GM19397 (cell line): ENCODE measurements around the gene ARHGAP10.

Source experiments
- ATAC-seq: cut with Tn5 transposase; IDR thresholded peaks from one replicate; pipeline ENCODE4 v1.9.1; 2021; ENCODE audit warnings: mild to moderate bottlenecking, moderate library complexity; ENCODE audit not compliant: unreplicated experiment

Gene ARHGAP10

DNA sequence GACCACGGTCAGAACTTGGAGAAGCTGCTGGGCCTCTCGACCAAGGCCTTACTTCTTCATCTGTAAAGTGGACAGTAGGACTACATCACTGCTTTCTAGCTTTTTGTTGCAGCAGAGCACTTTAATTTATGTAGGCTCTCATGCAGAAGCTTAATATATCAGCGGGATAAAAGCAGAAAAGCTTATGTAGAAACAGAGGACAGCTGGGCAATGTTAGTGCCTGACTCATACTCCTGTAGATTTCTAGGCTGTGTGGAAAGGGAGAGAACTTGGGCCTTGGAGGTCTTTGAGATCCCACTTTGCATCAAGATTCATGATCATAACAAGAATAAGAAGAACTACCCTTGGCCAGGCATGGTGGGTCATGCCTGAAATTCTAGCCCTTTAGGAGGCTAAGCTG lies 91.2 kb downstream of the ARHGAP10 start:
- no peak for ATAC-seq

DNA sequence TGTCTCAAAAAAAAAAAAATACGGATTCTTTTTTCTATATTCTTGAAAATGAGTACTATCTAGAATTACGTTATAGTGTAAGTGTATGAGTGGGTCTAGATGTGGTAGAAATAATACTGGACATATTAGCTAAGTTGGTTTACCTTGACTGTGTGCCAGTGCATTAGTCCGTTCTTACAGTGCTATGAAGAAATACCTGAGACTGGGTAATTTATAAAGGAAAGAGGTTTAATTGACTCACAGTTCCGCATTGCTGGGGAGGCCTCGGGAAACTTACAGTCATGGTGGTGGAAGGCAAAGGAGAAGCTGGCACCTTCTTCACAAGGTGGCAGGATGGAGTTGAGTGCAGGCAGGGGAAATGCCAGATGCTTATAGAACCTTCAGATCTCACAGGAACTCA lies 92.4 kb downstream of the ARHGAP10 start:
- no peak for ATAC-seq

DNA sequence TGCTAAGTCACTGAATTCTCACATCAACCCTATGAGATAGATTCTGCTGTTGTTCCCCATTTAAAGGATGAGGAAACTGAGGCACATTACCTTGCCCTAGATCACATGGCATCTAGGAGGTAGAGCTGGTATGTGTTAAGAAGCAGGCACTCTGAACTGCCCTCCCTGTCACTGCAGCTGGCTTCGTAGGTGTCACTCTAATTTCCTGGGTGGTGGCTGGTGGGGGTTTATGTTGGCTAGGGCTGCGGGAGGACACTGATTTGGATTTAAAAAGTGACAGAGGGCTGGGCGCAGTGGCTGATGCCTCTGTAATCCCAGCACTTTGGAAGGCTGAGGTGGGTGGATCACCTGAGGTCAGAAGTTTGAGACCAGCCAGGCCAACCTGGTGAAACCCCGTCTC lies 93.0 kb downstream of the ARHGAP10 start:
- ATAC-seq: no peak

DNA sequence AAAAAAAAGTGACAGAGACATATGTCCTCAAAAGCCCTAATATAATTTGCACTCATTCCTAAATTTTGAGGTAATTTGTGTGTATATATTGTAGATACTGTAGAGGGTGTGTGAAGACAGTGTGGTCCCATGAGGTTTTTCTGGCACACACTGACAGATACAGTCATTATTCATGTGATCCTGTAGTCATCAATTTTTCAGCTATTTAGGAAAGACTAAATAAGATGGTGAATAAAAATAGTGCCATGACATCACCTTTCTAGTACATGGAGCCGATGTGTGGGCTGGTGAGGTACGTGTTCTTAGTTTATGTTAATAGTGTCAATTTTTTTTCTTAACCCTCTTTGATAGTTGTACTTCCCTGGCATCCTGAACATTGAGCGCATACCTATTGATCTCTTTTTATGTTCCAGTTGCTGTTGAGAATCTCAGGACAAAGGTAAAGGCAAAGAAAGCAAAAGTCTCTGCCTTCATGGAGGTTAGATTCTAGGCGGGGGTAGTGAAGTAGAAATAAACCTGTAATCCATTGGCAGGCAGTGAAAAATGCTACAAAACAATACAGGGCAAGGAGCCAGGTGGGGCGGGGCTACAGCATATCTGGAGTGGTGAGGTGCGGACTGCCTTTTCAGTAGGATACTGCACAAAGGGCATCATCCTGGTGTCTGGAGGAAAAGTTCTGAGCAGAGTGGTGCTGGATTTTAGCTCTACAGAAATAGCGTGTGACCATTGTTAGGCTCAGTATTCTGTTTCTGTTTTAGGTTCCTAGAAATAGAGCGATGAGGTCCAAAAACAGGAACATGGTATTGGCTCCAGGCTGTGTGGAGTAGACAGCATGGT lies 93.8 kb downstream of the ARHGAP10 start:
- no peak for ATAC-seq

- ATAC-seq: no peak
Measured at GRCh38 chr4:147826288-147826646, 94.4 kb downstream of the ARHGAP10 start.

DNA sequence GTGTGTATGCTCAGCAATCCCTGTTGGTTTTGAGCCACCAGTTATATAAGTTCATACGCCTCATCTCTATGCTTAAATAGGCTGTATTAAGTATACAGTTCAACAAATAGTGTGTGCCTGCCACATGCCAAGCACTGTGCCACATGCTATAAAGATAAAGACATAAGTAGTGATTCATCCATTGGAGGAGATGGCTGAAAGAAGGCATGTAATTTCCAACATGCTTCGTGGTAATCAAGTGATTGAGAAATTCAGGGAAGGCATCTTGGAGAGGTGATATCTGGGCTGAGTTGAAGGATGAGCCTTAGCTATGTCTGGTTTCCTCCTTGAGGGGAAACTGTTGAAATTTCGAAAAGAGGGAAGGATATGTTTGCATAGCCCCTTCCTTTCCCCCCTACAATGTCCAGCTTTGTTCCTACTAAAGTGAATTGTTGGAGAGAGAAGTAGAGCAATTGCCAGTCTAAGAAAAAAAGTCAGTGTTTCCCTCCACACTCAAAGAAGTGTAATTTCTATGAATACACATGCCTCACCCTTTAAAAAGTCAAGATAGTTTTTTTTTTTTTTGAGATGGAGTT lies 96.5 kb downstream of the ARHGAP10 start:
- no peak for ATAC-seq

GRCh38 chr4:147829401-147830101 lies 97.7 kb downstream of the ARHGAP10 start:
- ATAC-seq: no peak

DNA sequence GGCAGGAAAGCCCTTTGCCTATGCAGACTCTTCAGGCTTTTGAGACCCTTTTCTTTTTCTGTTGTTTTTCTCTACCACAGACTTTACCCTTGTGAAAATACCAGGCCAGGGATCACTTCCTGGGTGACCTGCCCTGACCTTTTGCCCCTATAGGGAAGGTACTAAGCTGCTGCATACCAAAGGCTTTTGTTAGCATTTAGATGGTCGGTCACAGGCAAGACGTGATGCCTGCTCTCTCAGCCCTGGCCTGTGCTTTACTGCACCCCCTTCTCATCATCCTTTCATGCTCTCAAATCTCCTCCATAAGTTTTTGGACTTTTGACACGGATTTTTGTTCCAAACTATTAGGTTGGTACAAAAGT lies 98.2 kb downstream of the ARHGAP10 start:
- no peak for ATAC-seq

DNA sequence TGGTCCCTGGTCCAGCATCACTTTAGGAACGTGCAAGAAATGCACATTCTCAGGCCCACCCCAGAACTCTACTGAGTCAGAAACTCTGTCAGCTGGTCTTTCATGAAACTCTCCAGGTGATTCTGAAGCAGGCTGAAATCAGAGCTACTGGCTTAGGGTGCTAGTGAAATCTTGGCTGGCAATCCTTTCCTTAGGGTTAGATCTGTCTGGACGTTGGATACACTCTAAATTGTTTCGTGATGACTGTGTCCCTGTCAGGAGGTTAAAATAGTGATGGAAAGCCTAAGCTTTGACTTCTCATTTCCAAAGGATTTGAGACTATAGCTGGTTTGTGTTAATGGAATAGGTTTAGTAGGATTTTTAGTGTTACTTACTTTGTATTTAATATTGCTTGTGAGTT lies 99.1 kb downstream of the ARHGAP10 start:
- no peak for ATAC-seq

DNA sequence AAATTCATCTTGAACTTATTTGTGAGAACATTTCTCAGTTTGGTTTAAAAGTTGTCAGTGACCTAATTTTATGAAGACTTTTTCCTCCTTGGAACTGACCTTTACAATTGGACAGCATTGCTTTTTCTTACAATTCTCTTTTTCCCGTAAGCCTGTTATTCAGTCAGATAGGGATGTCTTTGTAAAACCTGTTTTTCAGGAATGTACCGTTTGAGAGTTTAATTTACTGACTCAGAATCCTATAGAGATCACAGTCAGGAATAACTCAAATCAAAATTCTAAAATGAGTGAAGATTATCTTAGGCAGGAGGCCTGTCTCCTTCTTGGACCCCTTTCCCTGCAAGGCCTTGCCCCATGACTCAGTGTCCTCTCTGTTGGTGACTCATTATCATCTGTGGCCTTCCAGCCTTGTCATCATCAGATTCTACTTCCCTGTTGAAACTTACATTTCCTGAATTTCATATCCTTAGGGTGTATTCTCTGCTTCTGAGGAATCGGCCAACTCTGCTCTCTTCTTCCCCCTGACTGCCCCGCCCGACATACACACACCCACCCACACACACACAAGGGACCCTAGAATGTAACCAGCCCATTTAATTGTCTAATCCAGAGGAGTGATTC lies 99.8 kb downstream of the ARHGAP10 start:
- ATAC-seq: no peak

GRCh38 chr4:147833254-147833653 lies 101.4 kb downstream of the ARHGAP10 start:
- no peak for ATAC-seq

DNA sequence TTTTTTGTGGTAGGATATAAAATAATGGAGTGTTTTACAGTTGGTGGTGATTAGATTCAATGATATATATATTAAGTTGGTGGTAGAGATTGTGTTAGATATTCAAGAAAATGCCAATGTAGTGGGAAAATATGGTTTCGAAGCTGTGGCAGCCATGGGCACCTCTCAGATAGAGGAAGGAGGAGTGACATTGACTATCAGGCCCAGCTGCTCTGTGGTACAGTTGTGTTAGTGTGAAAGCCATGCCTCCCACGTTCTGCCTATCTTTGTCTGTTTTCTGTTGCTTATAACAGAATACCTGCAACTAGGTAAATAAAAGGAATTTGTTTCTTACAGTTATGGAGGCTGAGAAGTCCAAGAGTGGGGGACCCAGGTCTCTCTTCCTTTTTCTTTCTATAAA lies 101.9 kb downstream of the ARHGAP10 start:
- no peak for ATAC-seq

DNA sequence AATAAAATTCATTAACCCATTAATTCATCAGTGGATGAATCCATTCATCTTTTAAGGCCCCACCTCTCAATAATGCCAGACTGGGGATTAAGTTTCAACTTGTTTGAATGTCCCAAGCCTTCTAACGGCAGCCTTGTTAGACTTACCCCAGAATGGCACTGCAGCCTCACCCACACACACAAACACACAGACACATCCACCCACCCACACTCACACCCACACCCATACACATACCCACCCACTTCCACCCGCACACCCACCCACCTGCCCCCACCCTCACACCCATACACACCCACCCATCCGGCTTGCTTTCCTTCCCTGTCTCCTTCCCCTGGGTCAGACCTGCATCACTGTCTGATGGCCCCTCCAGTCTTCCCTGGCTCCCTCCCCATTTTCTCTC lies 102.6 kb downstream of the ARHGAP10 start:
- ATAC-seq: no peak

DNA sequence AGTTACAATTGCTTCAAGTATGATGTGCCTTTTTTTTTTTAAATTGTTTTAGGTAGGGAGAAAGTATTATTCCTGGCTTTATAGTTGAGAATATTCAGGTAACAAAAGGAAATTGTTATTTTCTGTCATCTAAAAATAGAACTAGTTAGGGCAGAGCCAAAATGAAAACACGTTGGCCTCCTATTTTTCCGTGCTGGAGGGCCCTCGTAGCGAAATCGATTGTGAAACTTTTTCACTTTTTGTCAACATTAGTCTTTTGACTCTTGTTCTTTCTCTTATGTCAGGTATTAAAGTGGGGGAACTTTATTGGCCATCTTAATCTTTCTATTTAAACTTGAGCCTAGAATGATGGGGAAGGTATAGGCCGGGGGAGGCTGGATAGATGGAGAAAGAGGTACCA lies 104.9 kb downstream of the ARHGAP10 start:
- ATAC-seq: no peak

DNA sequence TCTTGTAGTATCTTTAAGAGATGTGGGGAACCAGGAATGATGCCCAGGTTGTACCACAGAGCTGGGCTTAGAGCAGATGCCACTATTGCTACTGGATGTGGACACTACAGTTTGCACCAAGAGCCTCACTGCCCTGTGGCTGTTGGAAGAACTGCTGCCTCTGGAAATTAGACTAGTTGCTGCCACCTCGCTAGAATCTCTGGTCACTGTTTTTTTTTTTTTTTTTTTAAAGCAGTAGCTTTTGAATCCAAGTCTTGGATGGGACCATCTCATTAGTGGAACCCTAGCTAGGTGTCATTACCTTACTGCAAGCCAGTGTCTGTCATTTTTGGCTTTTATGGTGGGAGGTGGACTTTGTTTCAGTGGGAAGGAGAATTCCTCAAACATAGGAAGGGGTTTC lies 105.5 kb downstream of the ARHGAP10 start:
- ATAC-seq: no peak

DNA sequence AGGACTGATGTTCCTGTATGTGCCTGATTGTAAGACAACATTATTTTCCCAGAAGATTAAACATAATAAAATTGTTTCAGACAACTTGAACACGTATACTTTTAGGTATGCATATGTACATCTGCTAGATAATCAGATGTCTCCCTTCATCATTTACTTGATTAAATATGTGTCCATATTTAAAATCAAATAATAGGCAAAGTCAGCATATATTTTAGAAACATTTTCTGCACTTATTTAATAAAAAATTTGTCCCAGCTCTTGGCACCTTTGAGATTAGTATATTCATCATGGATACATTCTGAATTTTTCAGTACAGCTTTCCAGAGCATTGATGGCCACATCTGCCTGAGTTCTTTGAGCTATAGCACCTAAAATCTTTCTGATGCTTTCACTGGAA lies 106.0 kb downstream of the ARHGAP10 start:
- no peak for ATAC-seq

DNA sequence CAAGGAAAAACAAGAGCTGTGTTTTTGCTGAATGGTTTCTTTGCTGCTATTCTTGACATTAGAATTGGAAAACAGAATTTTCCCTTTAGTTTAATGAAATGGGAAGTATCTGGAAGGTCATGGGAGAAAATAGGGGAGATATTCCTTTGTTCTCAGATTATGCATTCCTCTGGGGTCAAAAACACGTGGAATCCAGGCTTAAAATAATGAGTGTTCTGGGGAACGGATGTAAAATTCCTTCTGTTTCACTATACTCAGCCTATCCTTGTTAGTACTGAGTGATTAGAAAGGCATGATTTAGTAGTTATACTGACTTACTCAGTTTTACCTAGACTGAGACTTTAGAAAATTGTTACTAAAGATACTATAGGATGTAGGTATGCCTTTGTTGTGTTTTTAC lies 107.3 kb downstream of the ARHGAP10 start:
- no peak for ATAC-seq

GRCh38 chr4:147839663-147840062 lies 107.8 kb downstream of the ARHGAP10 start:
- no peak for ATAC-seq

DNA sequence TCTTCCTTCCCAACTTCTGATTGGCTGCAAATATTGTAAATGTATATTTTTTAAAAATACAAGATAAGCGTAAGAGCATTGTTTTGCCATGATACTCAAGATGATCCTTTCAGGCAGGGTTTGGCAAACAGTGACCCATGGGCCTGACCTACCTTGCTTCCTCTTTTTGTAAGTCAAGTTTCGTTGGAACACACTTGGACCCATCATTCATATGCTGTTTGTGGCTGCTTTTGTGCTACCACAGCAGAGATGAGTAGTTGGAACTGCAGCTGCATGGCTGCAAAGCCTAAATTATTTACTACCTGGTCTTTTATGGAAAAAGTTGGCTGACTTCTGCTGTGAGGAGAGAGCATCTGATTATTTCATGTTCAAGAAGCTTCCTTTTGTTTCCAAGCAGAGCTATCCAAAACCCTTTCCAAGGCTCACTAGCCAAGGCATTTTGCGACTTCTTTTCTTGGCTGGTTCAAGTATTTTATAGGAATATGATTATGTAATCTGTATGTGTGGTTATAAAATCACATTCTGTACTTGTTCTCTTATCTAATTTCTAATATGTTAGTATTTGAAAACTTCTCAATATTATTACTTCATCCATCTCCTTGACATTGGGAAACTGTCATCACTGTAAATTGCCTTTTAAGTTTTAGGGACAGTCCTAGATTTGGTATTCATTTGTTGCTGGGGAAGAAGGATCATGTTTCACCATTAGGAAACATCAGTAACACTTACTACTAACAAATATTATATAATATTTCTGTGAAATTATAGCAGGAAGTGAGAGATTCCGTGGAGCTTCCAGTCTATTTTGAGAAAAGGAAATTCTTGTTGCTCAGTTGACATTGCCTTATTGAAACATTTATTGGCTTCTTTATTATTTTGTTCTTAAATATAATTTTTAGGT lies 109.2 kb downstream of the ARHGAP10 start:
- ATAC-seq: peak; percentile 58

GRCh38 chr4:147842573-147842972 lies 110.7 kb downstream of the ARHGAP10 start:
- no peak for ATAC-seq

GRCh38 chr4:147843162-147843561 lies 111.3 kb downstream of the ARHGAP10 start:
- no peak for ATAC-seq
